ENCODE data around the gene TMPRSS7. TPM values are rescaled to one million over a fixed set of nuclear protein-coding genes. Genes with fewer than 3 reads are reported as not detected.

TMPRSS7 gene
- total RNA-seq, 1 donor from 2014 or later, result not detected

DNA sequence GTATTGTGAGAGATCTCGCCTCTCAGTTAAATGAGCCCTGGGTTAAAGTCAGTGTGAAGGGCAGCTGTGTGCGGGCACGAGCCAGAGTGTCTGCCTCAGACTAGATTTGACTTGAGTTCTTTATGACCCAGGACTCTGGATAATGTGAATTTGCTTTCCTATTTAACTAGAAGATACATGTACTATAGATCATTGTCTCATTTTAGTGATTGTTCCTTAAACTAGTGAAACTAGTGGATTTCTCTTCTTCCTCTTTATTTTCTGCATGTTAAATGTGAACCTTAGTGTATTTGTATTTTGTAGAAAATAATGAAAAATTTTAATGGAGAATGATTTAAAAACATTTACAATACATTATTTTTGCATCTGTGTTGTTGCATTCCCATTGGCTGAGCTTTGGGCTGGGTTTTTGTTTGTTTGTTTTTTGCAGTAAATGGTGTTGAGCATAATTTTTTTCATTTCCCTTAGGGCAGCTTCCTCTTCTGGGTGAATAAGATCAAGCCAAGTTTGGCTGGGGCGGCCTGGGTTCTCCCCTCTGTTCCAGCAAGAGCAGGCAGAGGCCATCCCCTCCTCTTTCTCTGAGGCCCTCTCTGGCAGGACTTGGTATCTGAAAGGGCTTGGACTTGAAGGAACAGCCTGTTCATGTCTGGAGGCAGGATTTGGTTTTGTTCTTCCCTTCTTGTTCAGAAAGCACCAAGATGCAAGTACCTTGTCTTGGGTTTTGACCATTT lies 83.5 kb downstream of the TMPRSS7 start:
- Mint-ChIP-seq H3K27me3 (ENCODE audit: low read depth) (no peaks in the 10 kb centered on the region), H3K9me3 (no peaks in the 10 kb centered on the region), H3K27ac (no peak overlapping the region), H3K4me3 (no peak overlapping the region), H3K36me3 (no peaks in the 10 kb centered on the region), H3K4me1 (no peaks in the 10 kb centered on the region)
- TF ChIP-seq, protein P1, sequence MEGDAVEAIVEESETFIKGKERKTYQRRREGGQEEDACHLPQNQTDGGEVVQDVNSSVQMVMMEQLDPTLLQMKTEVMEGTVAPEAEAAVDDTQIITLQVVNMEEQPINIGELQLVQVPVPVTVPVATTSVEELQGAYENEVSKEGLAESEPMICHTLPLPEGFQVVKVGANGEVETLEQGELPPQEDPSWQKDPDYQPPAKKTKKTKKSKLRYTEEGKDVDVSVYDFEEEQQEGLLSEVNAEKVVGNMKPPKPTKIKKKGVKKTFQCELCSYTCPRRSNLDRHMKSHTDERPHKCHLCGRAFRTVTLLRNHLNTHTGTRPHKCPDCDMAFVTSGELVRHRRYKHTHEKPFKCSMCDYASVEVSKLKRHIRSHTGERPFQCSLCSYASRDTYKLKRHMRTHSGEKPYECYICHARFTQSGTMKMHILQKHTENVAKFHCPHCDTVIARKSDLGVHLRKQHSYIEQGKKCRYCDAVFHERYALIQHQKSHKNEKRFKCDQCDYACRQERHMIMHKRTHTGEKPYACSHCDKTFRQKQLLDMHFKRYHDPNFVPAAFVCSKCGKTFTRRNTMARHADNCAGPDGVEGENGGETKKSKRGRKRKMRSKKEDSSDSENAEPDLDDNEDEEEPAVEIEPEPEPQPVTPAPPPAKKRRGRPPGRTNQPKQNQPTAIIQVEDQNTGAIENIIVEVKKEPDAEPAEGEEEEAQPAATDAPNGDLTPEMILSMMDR (IDR thresholded peaks at IDR 0.05; ENCODE audit: unreplicated experiment), result no peak
- DNase-seq (ENCODE audit: low spot score in 2 of 2, unreplicated experiment in 2 of 2), result no peak

DNA sequence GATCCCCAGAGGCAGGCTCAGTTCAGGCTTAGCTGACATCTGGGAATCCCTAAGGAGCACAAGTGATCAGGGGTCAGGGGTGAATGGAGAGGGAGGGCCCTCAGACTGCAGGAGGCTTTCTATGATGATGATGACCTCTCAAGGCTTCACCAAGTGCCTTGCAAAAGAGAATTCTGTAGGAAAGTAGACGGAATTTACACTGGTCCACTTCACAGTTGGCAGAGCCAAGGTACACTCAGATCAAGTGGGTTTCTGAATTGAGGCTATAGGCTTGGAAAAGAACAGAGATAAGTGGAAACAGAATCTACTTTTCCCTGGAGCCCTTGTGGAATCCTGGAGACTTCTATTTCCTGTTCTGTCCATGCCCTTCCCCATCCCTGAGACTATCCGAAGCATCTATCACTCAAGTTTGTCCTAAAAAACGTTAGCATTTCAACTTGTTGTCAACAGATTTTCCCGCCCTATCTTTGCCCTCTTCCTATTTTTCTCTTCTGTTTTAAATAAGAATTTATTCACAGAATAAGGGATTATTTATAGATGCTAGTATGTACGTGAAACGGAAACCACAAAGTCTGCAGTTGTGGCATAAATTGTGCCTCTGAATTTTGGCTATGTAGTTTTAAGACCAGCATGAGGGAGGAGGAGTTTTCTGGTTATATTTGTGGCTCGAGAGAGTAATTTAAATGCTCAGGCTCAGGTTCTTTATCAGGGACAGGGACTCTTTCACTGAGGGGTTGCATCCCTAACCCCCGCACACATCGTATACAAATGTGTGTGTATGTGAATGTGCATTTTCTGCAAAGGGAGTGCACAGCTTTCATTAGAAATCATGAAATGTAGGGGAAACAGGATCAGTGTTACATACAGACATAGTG lies 85.7 kb downstream of the TMPRSS7 start:
- DNase-seq (ENCODE audit: low spot score in 2 of 2, unreplicated experiment in 2 of 2), result no peak
- no peak overlapping the region for H3K27ac Mint-ChIP-seq
- TF ChIP-seq, protein P1 (IDR thresholded peaks at IDR 0.05; ENCODE audit: unreplicated experiment), result no peak
- no peak overlapping the region for H3K4me3 Mint-ChIP-seq
- H3K4me1 Mint-ChIP-seq, result peaks cover 3% of the 10 kb centered on the region
- H3K27me3 Mint-ChIP-seq (ENCODE audit: low read depth), result no peaks in the 10 kb centered on the region
- H3K36me3 Mint-ChIP-seq, result no peaks in the 10 kb centered on the region
- no peaks in the 10 kb centered on the region for H3K9me3 Mint-ChIP-seq

DNA sequence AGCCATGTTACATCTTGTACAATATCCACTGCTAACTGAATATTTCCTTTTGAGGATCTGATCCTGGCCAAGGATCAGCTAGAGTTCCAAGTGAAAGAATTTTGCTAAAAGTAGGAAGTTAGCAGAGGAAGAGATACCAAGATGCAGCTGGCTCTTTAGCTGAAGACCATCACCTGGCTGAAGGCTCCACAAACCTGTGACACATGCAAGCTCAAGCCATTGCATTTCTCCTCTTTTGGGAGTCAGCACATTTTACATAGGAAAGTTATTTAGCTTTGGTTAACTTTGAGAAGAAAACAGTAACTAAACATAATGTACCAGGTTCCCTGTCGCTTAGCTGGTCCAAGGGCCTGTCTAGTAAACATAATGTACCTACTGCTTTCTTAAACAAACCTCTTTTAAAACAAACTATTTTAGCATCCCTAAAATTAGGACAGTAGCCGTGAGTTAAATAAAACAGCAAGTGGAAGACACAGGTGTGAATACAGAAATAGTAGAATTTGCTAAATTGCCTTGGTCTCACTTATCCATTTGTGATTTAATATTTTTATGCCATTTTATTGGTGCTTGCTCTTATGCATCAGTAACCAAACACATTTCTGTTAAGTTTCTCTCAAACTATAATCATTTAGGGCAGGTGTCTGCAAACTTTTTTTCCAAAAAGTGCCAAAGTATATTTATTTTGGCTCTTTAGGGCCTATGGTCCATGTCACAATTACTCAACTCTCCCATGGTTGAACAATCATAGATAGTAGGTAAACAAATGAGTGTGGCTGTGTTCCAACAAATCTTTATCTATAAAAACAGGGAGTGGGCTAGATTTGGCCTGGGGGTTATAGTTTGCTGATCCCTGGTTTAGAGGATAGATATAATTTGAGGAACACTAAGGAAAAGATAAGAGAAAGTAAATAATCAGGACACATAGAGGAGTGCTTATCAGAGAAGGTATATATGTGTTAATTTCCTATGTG lies 87.3 kb downstream of the TMPRSS7 start:
- no peak for DNase-seq (ENCODE audit: low spot score in 2 of 2, unreplicated experiment in 2 of 2)
- H3K36me3 Mint-ChIP-seq, result no peaks in the 10 kb centered on the region
- no peaks in the 10 kb centered on the region for H3K9me3 Mint-ChIP-seq
- no peak overlapping the region for H3K4me3 Mint-ChIP-seq
- H3K27ac Mint-ChIP-seq, result no peak overlapping the region
- H3K27me3 Mint-ChIP-seq (ENCODE audit: low read depth), result no peaks in the 10 kb centered on the region
- H3K4me1 Mint-ChIP-seq, result peaks cover 19% of the 10 kb centered on the region
- TF ChIP-seq, protein P1 (IDR thresholded peaks at IDR 0.05; ENCODE audit: unreplicated experiment), result no peak

DNA sequence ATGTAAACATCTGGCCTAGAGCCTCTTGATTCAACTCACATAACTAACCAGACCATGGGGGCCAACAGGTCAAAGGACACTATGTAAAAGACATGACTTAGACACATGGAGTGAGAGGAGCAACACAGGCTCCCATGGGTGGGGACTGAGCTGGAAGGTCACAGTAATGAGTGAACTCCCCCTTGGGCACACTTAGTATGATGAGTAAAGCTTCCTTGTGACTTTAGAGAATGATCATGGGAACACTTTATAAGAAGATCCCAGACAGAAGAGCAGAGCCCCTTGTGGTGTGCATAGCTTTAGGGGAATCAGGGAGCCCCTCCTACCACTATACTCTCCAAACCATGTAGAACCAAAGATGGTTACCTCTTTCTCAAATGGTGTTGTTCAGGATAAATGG lies 88.3 kb downstream of the TMPRSS7 start:
- no peak for DNase-seq (ENCODE audit: low spot score in 2 of 2, unreplicated experiment in 2 of 2)
- no peaks in the 10 kb centered on the region for H3K9me3 Mint-ChIP-seq
- TF ChIP-seq, protein P1 (IDR thresholded peaks at IDR 0.05; ENCODE audit: unreplicated experiment), result no peak
- peaks cover 30% of the 10 kb centered on the region for H3K4me1 Mint-ChIP-seq
- H3K36me3 Mint-ChIP-seq, result no peaks in the 10 kb centered on the region
- no peak overlapping the region for H3K27ac Mint-ChIP-seq
- H3K4me3 Mint-ChIP-seq, result no peak overlapping the region
- no peaks in the 10 kb centered on the region for H3K27me3 Mint-ChIP-seq (ENCODE audit: low read depth)

DNA sequence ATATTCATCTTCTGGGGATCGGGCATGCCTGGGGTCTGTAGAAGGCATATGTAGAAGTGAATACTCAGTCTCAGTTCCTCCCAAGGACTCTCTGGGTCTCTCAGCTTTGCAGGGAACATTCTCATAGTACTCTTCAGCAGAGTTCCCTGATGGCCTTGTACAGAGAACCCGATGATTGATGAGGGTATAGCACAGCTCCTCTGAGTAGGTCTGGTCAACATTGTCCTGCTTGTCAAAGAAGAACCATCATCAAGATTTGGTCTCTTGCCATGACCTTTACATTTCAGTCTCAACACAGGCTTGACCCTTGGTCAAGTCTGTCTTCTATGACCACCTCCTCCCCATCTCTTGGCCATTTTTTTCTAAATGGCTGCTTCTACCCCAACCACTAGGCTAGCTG lies 89.0 kb downstream of the TMPRSS7 start:
- Mint-ChIP-seq H3K36me3 (no peaks in the 10 kb centered on the region), H3K9me3 (no peaks in the 10 kb centered on the region), H3K27me3 (ENCODE audit: low read depth) (no peaks in the 10 kb centered on the region), H3K27ac (no peak overlapping the region), H3K4me1 (peaks cover 36% of the 10 kb centered on the region), H3K4me3 (no peak overlapping the region)
- TF ChIP-seq, protein P1 (IDR thresholded peaks at IDR 0.05; ENCODE audit: unreplicated experiment), result no peak
- no peak for DNase-seq (ENCODE audit: low spot score in 2 of 2, unreplicated experiment in 2 of 2)

Data from mesothelial cell of epicardium (in vitro differentiated cells).